ENCODE data around the gene NUF2. TPM values are rescaled to one million over a fixed set of nuclear protein-coding genes. Genes with fewer than 3 reads are reported as not detected.
"Not testable (repeated sequence)": the region's sequence is repeated elsewhere in the genome, so short reads cannot be mapped to it uniquely, and the experiment has no call there.

The NUF2 gene
- polyA plus RNA-seq, 4 donors = 25.7 to 32.4 (median 29.2) TPM

DNA sequence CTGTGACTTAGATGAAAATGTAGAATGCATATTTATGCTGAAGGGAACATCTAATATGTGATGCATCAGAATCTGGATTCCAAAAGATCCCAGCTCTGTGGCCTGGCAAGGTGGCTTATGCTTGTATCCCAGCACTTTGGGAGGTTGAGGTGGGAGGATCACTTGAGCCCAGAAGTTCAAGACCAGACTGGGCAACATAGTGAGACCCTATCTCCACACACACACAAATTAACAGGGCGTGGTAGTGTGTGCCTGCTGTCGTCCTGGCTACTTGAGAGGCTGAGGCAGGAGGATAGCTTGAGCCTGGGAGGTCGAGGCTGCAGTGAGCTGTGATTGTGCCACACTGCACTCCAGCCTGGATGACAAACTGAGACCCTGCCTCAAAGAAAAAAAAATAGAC, 1.6 kb downstream of the NUF2 start:
- not testable (repeated sequence) for DNase-seq (ENCODE audit: low read depth in 4 of 4, low spot score in 3 of 4)

GRCh38 chr1:163331116-163331515, 9.4 kb downstream of the NUF2 start:
- DNase-seq (ENCODE audit: low read depth in 4 of 4, low spot score in 3 of 4) = no peak

DNA sequence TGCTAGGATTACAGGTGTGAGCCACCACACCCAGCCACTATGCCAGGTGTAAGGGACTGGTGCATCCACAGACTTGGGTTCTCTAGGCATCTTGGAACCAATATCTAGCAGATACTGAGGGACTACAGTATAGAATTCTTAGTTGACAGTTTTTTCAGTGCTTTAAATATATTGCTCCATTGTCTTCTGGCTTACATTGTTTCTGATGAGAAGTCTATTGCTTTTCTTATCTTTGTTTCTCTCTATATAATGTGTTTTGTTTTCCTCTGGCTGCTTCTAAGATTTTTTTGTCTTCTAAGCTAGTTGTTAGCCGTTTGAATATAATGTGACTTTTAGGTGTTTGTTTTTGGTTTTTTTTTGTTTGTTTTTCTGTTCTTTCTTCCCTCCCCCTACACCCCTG, 13.5 kb downstream of the NUF2 start:
- no peak for DNase-seq (ENCODE audit: low read depth in 4 of 4, low spot score in 3 of 4)

DNA sequence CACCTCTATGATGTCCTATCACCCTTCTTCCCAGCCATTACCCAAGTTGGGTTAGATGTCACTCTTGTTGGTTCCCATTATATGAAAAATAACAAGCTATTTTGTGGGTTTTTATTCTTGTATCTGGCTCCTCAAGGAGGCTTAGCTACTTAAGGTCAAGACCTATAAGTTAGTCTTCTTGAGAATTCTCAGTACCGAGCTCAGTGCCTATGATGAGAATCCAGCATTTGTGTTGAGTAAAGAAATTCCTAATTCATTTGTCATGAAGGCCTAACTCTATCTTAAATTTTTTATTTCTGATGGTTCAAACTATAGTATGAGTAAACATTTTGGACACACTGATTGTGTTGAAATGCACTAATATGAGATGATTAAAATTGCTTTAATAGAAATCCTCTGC, 15.9 kb downstream of the NUF2 start:
- no peak for DNase-seq (ENCODE audit: low read depth in 4 of 4, low spot score in 3 of 4)

DNA sequence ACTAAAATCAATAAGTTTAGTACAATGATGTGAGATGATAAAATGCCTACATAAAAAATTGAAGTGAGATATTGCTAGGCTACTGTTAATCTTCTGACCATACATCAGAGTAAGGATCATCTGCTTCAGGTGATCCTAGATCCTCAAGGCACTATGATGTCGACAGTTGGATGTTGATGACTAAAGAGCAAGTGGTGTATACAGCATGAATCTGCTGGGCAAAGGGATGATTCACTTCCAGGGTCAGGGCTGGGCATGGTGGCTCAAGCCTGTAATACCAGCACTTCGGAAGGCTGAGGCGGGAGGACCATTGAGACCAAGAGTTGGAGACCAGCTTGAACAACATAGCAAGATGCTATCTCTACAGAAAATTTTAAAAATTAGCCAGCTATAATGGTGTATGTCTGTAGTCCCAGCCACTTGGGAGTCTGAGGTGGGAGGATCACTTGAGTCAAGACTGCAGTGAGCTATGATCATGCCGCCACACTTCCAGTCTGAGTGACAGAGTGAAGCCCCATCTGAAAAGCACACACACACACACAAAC, 24.6 kb downstream of the NUF2 start:
- no peak for DNase-seq (ENCODE audit: low read depth in 4 of 4, low spot score in 3 of 4)

GRCh38 chr1:163347106-163347505, 25.4 kb downstream of the NUF2 start:
- DNase-seq (ENCODE audit: low read depth in 4 of 4, low spot score in 3 of 4) = no peak

GRCh38 chr1:163351912-163352311, 30.2 kb downstream of the NUF2 start:
- no peak for DNase-seq (ENCODE audit: low read depth in 4 of 4, low spot score in 3 of 4)

DNA sequence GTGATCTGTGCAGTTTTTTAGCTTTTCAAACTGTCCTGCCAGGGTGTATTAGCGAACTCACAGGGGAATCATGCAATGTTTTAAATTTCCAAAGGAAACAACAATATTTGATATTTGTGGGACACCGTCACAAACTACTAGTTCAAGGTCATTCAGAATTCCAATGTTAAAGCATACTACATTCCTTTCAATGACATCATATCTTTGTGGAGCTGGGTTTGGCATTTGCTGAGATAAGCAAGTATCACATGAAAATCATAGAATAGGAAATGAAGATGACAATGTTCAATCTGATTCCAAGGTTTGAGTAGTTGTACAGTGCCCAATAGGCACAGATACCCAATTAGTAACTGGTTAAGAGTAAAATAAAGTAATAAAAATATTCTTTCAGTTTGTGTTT, 35.6 kb downstream of the NUF2 start:
- no peak for DNase-seq (ENCODE audit: low read depth in 4 of 4, low spot score in 3 of 4)

GRCh38 chr1:163358172-163358571, 36.4 kb downstream of the NUF2 start:
- not testable (repeated sequence) for DNase-seq (ENCODE audit: low read depth in 4 of 4, low spot score in 3 of 4)

DNA sequence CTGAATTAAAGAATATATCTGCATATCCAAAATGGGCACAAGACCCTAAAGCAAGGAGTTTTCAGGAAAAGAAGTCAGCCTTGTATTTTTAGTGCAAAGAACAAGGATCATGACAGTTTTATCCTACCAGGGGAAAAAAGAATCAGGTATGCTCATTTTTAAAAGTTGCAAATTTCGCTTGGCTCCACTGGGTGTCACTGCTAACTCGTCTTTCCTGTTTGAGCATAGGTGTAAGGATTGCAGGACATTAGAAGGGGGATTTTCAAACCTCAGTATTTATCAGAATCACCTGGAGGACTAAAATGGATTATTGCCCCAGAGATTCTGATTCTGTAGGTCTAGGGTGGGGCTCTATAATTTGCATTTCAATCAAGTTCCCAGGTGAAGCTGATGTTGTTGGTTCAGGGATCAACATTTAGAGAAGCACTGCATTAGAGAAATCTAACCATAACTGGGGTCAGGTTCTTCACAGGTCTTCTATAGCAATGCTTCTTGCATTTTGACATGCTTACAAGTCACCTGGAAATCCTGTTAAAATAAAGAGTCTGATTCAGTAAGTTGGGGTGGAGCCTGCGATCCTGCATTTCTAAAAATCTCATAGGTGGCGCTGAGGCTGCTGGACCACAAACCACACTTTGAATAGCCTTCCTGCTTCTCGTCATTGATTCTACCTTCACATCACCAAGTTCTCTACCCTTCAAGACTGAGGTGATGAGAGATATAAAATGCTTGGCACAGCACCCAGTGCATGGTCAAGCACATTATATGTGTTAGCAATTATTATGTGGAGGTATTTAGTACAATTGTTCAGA, 39.6 kb downstream of the NUF2 start:
- peak in 1 of 4 donors; percentile 19 for DNase-seq (ENCODE audit: low read depth in 4 of 4, low spot score in 3 of 4)

DNA sequence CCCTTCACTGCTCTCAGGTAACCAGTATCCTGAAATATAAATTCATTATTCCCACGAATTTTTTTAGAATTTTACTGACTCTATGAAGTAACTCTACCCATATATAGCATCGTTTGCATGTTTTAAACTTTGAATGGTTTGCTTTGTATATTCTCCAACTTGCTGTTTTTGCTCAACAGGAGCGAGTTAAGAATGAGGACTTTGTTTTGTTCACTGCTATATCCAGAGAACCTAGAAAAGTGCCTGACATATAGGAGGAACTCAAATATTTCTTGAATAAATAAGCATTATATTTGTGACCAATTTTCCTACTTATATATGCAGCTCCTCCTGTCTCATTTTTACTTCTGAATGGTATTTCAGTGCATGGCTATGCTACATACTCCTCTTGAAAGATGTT, 43.4 kb downstream of the NUF2 start:
- no peak for DNase-seq (ENCODE audit: low read depth in 4 of 4, low spot score in 3 of 4)

- DNase-seq (ENCODE audit: low read depth in 4 of 4, low spot score in 3 of 4) = no peak
Measured at GRCh38 chr1:163366555-163366954, 44.8 kb downstream of the NUF2 start.

DNA sequence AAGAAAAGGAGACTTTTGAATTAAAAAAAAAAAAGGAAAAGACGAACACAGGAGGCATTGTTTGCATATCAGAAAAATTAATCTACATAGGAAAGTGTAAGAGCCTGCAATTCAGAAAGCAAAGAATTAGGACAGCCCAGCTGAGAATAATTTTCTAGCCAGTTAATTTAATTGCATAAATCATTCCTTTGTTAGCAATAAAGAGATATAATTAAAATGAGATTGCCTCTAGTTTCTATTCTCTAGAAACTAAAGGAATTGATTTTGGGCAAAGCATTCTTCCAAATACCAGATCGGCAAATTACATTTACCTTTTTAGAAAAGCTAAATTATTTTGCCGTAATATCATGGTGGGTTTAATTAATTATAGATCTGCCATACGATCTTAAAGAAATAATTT, 46.0 kb downstream of the NUF2 start:
- no peak for DNase-seq (ENCODE audit: low read depth in 4 of 4, low spot score in 3 of 4)

GRCh38 chr1:163372576-163372975, 50.8 kb downstream of the NUF2 start:
- DNase-seq (ENCODE audit: low read depth in 4 of 4, low spot score in 3 of 4) = no peak

DNA sequence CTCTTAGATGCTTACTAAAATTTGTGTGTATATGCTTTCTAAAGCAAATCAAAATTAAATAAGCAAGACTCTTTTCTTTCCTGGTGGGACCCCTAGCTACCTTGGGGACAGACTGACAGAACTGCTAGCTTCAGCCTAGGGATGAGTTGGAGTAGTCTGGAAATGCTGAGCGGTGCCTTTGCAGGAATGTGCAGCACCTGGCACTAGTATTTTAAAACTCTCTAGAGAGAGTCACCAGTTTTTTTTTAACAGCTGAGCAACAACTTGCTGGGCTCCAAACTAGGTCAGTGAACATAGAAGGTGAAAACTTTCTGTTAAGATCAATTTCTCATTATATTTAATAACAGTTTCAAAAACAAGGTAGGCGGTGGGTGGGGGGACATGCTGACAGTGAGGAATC, 56.8 kb downstream of the NUF2 start:
- DNase-seq (ENCODE audit: low read depth in 4 of 4, low spot score in 3 of 4) = no peak

DNA sequence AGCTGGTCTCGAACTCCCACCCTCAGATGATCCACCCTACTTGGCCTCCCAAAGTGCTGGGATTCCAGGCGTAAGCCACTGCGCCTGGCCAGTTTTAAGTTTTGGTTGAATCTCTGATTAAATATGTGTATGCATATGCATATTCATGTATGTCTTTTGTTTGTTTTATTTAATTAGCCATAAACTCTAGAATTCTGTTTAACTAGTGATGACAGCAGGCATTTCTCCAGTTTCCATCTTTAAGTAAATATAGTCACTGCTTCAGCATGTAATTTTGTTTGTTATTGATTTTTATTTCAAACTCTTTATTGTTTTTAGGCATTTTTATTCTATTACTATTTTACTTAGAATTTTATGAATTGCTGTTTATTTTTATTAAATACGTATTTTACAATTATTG, 58.0 kb downstream of the NUF2 start:
- no peak for DNase-seq (ENCODE audit: low read depth in 4 of 4, low spot score in 3 of 4)

- no peak for DNase-seq (ENCODE audit: low read depth in 4 of 4, low spot score in 3 of 4)
Measured at GRCh38 chr1:163381487-163382184, 59.9 kb downstream of the NUF2 start.

DNA sequence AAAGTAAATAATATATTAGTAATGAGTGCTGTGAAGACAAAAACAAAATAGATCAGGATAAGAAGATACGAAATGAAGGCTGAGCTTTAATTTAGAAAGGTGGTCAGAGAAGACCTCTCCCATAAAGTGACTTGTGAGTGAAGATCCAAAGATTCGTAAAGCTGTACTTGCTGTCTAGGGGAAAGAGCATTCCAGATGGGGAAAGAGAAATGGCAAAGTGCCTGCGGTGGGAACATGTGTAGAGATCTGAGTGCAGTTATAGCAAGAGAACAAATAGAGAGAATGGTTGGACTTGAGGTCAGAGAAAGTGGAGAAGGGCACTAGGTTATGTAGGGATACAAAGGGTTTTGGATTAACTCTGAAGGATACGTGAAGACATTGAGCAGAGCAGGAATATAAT, 60.6 kb downstream of the NUF2 start:
- no peak for DNase-seq (ENCODE audit: low read depth in 4 of 4, low spot score in 3 of 4)

DNA sequence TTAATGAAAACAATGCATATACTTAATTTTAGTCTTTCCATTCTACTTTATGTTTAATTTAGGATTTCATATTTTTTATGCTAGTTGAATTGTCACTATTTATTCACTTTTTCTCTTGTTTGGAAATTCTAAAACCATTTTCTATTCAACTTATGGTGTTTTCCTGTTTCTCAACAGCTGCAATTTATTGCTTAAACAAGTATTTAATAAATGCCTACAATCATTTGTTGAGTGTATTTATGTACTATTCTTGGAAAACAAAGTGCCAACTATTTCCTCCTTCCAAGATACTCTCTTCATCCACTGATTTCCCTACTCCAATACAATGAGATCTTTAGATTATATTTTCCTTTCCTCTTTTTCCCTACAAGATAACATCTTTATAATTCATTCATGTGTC, 65.4 kb downstream of the NUF2 start:
- DNase-seq (ENCODE audit: low read depth in 4 of 4, low spot score in 3 of 4) = no peak

DNA sequence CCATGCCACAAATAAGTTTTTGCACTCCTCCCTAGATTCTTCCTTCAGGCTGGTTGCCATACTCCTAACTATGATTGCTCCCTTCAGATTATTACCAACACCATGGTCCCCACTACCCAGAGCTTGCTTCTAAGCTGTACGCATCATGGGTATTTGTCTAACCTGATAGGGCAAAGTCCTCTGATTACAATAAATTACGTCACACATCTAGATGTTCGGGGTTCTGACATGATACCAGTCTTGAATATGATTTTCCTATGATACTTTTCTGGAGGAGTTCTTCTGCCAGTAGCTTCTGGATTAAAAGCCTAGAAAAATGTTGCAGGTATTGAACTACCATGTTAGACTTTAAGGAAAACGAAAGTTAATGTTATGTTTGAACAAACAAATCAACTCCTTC, 67.2 kb downstream of the NUF2 start:
- DNase-seq (ENCODE audit: low read depth in 4 of 4, low spot score in 3 of 4) = no peak

DNA sequence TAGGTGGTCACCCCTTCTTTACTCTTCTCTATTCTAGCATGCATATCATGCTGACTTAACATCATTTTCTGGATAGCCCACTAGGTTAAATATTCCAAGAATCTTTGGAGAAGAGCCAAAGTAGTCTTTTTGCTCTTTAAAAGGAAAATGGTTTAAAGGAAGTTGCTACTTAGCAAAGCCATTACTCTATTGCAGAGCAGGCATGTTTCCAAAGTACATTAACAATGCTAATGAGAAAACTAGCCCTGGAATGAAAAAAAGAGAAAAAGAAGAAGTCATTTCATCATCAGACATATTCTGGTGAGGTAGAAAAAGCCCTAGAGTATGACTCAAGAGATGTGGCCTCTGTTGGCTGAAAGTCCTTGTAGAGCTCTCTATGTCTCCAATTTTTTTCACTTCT, 74.0 kb downstream of the NUF2 start:
- DNase-seq (ENCODE audit: low read depth in 4 of 4, low spot score in 3 of 4) = peak in 1 of 4 donors; percentile 19

All from left renal pelvis (tissue), 4 donors.